Activated naive CD4-positive, alpha-beta T cell treated with anti-CD3 and anti-CD28 coated beads, Interleukin-2, amount 50 U/mL, for 72 hours (primary cell): Measurements from ENCODE around the gene FAM83F. TPM values are rescaled to one million over a fixed set of nuclear protein-coding genes. Genes with fewer than 3 reads are reported as not detected.

Experiments
- ATAC-seq, 2 donors: fragments of 150-1000 bp; cut with Tn5 transposase; 2 replicates each; pipeline ENCODE4 v1.10.0; 2021; ENCODE audit warnings: mild to moderate bottlenecking in 2 of 2, moderate library complexity in 2 of 2
- DNase-seq, 2 donors: peaks; one replicate each; pipeline ENCODE4 v3.0.0; 2021 to 2022; ENCODE audit warnings: low spot score in 2 of 2
- H3K27ac Mint-ChIP-seq, 2 donors: one replicate each; pipeline ENCODE4 v1.8.0; 2022; ENCODE audit warnings: mild to moderate bottlenecking in 2 of 2, mixed read lengths in 2 of 2
- H3K36me3 Mint-ChIP-seq, 2 donors: one replicate each; pipeline ENCODE4 v1.8.0; 2022; ENCODE audit warnings: mixed read lengths in 2 of 2
- H3K9me3 Mint-ChIP-seq, 2 donors: one replicate each; pipeline ENCODE4 v1.8.0; 2022; ENCODE audit warnings: mixed read lengths in 2 of 2
- total RNA-seq, 2 donors: library from RNA; stranded (reverse); gene quantifications; one replicate each; pipeline ENCODE4 v1.2.3, GENCODE V29; 2022

FAM83F gene
- total RNA-seq, 2 donors from 2014 or later: 1.1 TPM

DNA sequence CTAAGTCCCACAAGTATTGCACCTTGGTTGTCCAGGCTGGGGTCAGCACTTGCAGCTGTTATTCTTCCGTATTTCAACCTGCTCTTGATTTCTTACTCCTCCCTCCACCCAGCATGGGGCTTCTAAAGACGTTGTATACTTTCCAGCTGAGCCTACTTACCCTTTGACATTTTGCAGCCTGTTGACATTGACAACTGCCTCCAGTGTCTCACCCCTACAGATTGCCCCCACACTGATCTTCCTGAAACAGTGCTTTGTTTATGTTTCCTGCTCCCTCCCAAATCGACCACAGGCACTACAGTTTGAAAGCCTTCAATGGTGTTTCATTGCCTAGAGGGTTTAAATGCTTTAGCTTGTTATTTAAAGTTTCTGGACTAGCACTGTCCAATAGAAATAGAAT lies 56.6 kb downstream of the FAM83F start:
- ATAC-seq: no peak
- DNase-seq: no peak

DNA sequence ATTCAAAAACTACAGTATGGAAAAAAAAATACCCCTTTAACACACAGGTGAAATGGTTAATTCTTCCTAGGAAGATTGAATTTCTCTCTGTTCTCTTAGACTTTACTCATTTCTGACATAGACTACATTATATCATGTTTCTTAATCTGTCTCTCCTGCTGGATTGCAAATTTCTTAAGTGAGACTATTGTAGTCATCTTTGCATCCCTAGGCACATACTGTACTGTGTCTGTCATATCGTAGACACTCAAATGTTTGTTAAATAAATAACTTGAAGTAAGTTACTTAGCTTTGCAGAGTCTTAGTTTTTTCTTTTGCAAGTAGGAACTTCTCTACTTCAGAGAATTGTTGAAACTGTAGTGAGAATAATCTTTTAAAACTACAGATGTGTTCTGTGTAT lies 58.7 kb downstream of the FAM83F start:
- no peaks in the 10 kb centered on the region for H3K9me3 Mint-ChIP-seq
- no peak for ATAC-seq
- no peak for DNase-seq
- no peak overlapping the region for H3K27ac Mint-ChIP-seq
- no peaks in the 10 kb centered on the region for H3K36me3 Mint-ChIP-seq

More for the DNA sequence above, 56.6 kb downstream of the FAM83F start:
- Mint-ChIP-seq H3K9me3 (no peaks in the 10 kb centered on the region), H3K27ac (peak overlapping the region; percentile 7 to 28), H3K36me3 (no peaks in the 10 kb centered on the region)

DNA sequence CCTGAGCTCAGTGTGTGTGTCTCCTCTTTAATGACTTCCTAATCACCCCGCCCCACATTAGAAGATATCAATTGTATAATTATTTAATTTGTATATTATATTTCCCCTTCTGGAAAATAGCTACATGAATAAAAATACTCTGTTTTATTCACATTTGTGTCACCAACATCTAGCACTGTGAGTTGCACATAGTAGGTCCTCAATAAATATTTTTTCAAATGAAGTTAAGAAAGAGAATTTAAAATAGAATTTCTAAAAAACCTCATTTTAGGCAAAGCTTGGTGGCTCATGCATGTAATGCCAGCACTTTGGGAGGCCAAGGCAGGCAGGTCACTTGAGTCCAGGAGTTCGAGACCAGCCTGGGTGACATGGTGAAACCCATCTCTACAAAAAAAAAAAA lies 59.7 kb downstream of the FAM83F start:
- peak overlapping the region; percentile 89 to 91 for H3K27ac Mint-ChIP-seq
- H3K36me3 Mint-ChIP-seq: no peaks in the 10 kb centered on the region
- no peaks in the 10 kb centered on the region for H3K9me3 Mint-ChIP-seq
- DNase-seq (no peak), ATAC-seq (no peak)

DNA sequence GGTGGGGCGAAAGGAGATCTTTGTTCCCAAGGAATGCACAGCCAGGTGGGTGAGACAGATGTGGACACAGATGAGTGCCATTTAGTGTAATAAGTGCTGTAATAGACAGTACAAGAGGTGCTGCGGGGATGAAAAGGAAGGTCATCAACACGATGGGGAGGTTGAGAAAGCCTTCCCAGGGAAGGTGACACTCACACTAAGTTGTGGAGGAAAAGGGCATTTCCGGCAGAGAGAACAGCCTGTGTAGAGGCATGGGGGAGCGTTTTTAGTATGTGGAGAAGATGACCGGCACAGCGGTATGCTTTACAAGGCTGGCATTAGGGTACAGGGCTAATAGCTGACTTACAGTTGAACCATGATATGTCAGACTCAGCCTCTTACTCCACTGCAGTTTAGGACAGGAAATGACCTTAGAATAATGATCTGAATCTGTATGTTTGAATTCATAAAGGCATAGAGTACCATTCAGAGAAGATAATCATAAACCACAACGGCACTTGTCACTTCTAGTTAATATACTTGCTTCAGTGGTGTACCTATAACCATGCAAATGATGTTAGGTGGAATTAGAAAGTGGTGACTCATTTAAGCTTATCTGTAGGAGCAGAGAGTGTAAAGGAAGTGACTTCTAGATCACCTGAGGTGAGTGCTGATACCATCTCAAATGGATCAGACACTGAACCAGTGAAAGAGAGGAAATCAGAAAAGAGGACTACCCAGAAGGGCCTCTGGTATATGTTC lies 60.6 kb downstream of the FAM83F start:
- Mint-ChIP-seq H3K9me3 (no peaks in the 10 kb centered on the region), H3K27ac (peak overlapping the region; percentile 89 to 91), H3K36me3 (no peaks in the 10 kb centered on the region)
- DNase-seq (no peak), ATAC-seq (peak; percentile 93)

DNA sequence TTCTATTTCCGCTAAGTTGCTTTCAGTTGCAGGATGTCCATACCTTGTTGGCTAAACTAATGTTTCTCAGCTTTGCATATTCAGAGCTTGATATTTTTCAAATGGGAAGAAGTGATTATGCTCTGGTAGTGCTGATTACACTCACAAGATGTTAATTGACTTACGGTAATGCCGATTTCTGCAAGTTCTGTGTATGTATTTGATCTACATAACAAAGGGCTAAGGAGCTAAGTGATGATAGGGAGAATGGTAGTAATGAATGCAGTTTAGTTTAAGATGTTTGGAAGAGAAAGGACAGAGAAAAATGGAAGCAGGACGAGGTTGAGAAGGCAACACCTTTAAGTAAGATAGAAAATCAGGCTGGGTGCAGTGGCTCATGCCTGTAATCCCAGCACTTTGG lies 61.4 kb downstream of the FAM83F start:
- DNase-seq (no peak), ATAC-seq (no peak)
- Mint-ChIP-seq H3K27ac (peak overlapping the region; percentile 52 to 91), H3K9me3 (no peaks in the 10 kb centered on the region), H3K36me3 (no peaks in the 10 kb centered on the region)

DNA sequence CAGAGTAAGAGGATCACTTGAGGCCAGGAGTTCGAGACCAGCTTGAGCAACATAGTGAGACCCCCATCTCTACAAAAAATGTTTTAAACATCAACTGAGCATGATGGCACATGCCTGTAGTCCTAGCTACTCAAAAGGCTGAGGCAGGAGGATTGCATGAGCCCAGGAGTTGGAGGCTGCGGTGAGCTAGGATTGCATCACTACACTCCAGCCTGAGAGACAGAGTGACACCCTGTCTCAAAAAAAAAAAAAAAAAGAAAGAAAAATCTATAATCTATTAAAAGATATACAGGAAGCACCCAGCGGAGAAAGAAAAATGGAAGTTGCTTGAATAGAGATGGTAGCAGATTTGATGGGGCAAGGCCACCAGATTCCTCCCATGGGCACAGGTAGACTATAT lies 61.8 kb downstream of the FAM83F start:
- Mint-ChIP-seq H3K36me3 (no peaks in the 10 kb centered on the region), H3K27ac (peak overlapping the region in 1 of 2 donors; percentile 91), H3K9me3 (no peaks in the 10 kb centered on the region)
- DNase-seq (no peak), ATAC-seq (no peak)

DNA sequence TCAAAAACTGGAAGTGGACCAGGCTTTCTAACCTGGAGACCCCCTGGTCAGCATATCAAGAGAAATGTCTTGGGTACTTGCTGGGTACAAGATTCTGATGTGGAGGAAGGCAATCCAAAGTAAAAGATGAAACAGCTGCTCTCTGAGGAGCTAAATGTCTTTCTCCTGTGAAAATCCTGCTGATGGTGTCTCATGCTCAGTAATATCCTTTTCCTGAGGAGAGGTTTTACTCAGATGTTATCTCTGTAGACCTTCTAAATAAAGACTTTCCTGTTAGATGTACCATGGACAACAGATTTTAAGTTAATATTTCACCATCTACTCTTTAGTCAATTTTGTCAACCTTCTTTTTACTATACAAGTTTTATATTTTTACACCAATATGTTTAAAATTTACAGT lies 62.9 kb downstream of the FAM83F start:
- Mint-ChIP-seq H3K27ac (peak overlapping the region; percentile 45 to 72), H3K9me3 (no peaks in the 10 kb centered on the region), H3K36me3 (no peaks in the 10 kb centered on the region)
- ATAC-seq (no peak), DNase-seq (no peak)

DNA sequence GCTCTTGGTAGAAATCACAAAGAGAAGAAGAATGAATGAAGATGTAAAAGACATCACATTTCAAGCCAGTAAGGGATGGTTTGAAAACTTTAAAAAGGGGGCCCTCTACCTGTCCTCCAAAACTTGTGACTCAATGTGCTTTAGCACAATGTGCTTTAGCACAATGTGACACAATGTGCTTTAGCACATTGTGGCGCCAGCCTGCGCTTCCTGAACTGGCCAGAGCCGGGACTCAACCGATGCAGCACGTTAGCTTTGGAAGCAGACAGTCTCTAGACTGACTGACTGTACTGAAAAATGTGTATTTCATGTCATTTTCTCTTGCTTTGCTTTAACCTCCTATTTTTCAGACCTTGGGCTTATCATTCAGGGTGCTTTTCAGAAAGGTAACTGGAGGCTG lies 63.5 kb downstream of the FAM83F start:
- ATAC-seq (peak in 1 of 2 donors; percentile 36), DNase-seq (peak in 1 of 2 donors; percentile 26)
- H3K36me3 Mint-ChIP-seq: no peaks in the 10 kb centered on the region
- no peaks in the 10 kb centered on the region for H3K9me3 Mint-ChIP-seq
- H3K27ac Mint-ChIP-seq: peak overlapping the region; percentile 12 to 72

DNA sequence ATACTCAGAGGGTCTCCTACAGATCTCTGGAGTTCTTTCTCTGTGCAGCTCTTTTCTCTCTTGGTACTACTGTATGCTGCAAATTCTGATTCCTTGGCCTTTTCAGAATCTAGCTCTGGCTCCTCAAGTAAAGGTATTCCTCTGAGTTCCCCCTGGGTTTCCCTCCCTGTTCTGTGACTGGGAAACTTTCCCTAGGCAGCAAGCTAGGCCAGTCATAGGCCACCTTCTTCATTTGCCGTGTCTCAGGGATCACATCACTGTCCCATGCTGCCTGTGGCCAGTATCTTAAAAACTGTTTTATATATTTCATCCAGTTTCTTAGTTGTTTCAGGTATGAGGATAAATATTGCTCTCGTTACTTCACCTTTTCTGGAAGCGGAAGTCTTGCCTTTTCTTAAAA lies 71.2 kb downstream of the FAM83F start:
- H3K9me3 Mint-ChIP-seq: no peaks in the 10 kb centered on the region
- no peaks in the 10 kb centered on the region for H3K36me3 Mint-ChIP-seq
- no peak for ATAC-seq

DNA sequence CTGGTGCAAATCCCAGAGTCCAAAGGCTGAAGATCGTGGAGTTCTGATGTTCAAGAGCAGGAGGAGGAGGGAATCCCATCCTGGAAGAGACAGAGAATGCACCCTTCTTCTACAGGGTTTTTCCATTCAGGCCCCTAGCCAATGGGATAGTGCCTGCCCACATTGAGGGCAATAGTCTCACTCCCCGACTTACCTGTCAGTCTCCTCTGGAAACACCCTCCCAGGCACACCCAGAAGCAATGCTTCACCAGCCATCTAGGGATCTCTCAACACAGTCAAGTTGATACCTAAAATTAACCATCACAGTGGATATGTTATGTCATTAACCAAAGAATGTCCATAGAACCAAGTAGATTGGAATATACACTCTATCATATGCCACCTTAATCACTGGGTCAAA lies 72.9 kb downstream of the FAM83F start:
- Mint-ChIP-seq H3K9me3 (no peaks in the 10 kb centered on the region), H3K27ac (no peak overlapping the region), H3K36me3 (no peaks in the 10 kb centered on the region)
- ATAC-seq: peak in 1 of 2 donors; percentile 73
- DNase-seq: no peak

More for the DNA sequence above, 71.2 kb downstream of the FAM83F start:
- no peak overlapping the region for H3K27ac Mint-ChIP-seq
- DNase-seq: no peak

DNA sequence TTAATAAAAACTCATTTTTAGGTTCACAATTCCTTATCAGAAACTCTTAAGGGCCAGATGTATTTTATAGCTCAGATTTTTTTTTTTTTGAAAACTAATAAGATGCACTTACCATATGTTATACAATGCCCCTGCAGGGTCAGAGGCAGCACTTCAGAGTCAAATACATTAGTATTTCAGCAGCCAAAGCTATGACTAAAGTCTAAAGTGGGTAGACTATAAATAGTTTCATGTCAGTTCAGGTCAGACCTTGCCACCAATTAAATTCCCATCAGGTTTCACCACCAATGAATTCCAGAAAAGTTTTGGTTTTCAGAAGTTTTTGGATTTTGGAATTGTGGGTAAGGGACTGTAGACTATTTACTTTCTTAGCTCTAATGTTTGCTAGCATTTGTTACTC lies 75.9 kb downstream of the FAM83F start:
- Mint-ChIP-seq H3K27ac (no peak overlapping the region), H3K9me3 (no peaks in the 10 kb centered on the region), H3K36me3 (no peaks in the 10 kb centered on the region)
- ATAC-seq: peak in 1 of 2 donors; percentile 43
- DNase-seq: no peak

DNA sequence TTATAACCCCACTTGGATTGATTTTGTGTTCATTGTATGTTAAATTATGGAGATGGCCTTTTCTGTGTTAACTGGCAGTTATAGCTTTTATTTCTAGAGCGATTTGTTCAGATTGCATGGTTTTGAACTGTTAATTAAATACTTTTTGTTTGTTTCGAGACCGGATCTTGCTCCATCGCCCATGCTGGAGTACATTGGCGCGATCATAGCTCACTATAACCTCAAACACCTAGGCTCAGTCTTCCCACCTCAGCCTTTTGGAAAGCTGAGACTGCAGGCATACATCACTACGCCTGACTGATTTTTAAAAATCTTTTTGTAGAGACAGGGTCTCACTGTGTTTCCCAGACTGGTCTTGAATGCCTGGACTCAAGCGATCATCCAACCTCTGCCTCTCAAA lies 77.0 kb downstream of the FAM83F start:
- ATAC-seq: no peak
- no peak for DNase-seq
- no peaks in the 10 kb centered on the region for H3K36me3 Mint-ChIP-seq

DNA sequence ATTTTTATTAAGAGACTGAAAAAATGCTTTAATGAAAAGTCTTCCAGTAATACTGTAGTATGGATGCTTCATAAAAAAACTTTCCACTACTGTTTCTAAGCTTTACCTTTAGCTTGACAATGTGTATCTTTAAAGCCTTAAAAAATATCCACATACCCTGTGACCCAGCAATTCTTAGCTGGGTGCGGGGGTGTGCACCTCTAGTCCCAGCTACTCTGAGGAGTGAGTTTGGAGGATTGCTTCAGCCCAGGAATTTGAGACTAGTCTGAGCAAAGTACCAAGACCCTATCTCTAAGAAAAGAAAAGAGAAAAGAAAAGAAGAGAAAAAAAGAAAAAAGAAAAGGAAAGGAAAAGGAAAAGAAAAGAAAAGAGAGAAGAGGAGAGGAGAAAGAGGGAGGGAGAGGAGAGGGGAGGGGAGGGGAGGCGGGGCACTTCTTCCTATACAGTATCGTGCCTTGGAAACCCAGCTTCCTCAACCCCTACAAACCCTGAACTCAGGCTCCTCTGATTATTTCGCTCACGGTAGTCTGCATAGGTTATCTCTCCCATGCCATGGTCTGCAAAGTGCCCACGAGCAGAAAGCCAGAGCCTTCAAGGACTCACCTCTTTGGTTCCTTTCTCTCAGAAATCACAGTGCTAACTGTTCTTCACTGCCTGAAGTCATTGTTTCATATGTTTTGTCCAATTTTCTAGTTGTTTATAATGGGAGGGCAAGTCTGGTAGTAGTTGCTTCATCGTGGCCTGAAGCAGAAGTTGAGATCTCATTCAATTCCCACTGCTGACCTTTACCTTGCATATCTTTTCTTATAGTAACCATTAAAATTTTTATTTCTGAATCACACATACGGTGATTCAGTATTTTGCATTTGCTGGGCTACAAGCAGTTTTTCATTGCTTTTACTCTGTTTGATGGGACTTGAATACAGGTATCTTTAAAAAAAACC lies 82.2 kb downstream of the FAM83F start:
- DNase-seq (no peak), ATAC-seq (peak; percentile 20 to 53)
- Mint-ChIP-seq H3K9me3 (no peaks in the 10 kb centered on the region), H3K36me3 (no peaks in the 10 kb centered on the region), H3K27ac (peak overlapping the region; percentile 81 to 89)

More for the DNA sequence above, 77.0 kb downstream of the FAM83F start:
- Mint-ChIP-seq H3K9me3 (no peaks in the 10 kb centered on the region), H3K27ac (peak overlapping the region in 1 of 2 donors; percentile 44)

DNA sequence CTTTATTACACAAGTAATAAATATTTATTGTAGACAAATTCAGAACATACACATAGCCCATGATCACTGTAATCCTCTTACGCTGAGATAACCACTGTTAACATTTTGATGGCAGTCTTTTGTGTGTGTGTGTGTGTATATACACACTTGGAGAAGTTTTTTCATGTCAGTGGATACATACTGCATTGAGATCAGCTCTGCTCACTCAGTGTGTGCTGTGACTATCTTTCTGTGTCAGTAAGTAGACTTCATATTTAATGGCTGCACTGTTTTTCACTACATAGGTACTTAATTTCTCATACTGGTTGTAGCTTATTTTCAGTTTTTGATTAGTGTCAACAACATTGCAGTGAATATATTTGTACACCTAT lies 82.9 kb downstream of the FAM83F start:
- no peak for ATAC-seq
- H3K27ac Mint-ChIP-seq: peak overlapping the region in 1 of 2 donors; percentile 81

DNA sequence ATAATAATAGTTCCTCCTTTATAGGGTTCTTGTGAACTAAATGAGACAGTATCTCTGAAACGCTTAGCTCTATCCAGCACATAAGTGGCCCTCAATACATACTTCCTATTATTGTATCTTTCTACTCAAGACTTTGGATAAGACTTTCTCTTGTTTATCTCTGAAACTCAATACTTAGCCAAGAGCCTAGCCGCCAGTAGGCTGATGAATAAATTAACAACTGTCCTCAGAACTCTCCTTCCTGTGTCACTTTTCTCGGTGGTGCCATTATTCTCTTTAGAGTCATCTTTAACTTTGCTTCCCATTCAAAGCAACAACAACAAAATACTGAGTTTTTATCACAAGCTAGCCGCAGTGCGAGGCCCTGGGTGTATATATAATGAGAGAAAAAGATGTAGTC lies 86.9 kb downstream of the FAM83F start:
- no peak for DNase-seq
- H3K27ac Mint-ChIP-seq: peak overlapping the region in 1 of 2 donors; percentile 40
- H3K9me3 Mint-ChIP-seq: no peaks in the 10 kb centered on the region
- no peaks in the 10 kb centered on the region for H3K36me3 Mint-ChIP-seq
- no peak for ATAC-seq

More for the DNA sequence above, 82.9 kb downstream of the FAM83F start:
- Mint-ChIP-seq H3K9me3 (no peaks in the 10 kb centered on the region), H3K36me3 (no peaks in the 10 kb centered on the region)
- DNase-seq: no peak

DNA sequence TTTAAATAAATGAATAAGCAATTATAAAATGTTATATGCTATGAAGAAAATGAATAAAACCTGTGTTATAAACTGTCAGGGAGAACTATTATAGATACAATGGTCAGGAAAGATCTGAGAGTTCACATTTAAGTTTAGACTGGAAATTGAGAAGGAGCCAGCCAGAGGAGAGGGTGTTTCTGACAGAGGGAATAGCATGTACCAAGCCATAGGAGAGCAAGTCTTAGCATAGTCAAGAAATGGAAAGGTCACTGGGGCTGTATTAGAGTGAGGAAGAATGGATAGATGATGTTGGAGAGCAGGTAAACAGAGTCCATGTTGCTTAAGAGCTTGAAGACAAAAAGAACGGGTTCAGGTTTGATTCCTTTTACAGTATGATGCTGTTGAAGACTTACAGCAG lies 87.4 kb downstream of the FAM83F start:
- no peaks in the 10 kb centered on the region for H3K9me3 Mint-ChIP-seq
- DNase-seq (no peak), ATAC-seq (no peak)
- no peak overlapping the region for H3K27ac Mint-ChIP-seq
- H3K36me3 Mint-ChIP-seq: no peaks in the 10 kb centered on the region

DNA sequence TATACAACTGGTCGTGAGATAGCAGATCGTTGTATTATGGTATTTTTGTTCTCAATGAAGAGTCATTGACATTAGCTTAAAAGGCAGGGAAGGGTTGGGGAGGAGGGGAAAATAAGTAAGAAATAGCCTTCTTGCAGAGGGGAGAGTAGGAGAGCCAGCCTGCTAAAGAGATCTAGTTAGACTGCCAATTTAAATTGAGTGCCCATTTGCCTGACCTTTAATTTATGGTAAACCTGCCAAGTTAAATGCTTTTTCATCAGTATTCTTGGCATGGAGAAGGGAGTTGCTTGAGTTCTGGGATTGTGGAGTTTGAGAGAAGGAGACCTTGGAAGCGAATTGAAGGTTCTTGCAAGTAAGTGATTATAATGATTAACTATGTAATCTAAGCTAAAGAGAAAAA lies 89.0 kb downstream of the FAM83F start:
- no peak for ATAC-seq
- no peaks in the 10 kb centered on the region for H3K36me3 Mint-ChIP-seq
- H3K27ac Mint-ChIP-seq: no peak overlapping the region
- no peaks in the 10 kb centered on the region for H3K9me3 Mint-ChIP-seq
- no peak for DNase-seq
